ENCODE measurements around the gene FRMD4B.

GRCh38 chr3:69324362-69325025, 61.4 kb downstream of the FRMD4B start:
- TF ChIP-seq POLR2A (IDR thresholded peaks at IDR 0.05) (no peak), CTCF (IDR thresholded peaks at IDR 0.05) (peak in 2 of 5 experiments; percentile 8 to 14)

Measured in transverse colon (tissue), 3 donors.